Mucosa of rectum (tissue), 2 donors: ENCODE data around the gene MTMR1.

Experiments used
- H3K27ac ChIP-seq, 2 donors: one replicate each; pipeline ENCODE4 v1.7.0; 2013; ENCODE audit warnings: inconsistent platforms in 2 of 2, low read depth in 2 of 2, low read length in 2 of 2
- H3K27me3 ChIP-seq, 2 donors: one replicate each; pipeline ENCODE4 v1.7.0; 2013; ENCODE audit warnings: low read length in 2 of 2; ENCODE audit not compliant: control insufficient read depth in 2 of 2, insufficient read depth in 2 of 2
- H3K36me3 ChIP-seq, 2 donors: one replicate each; pipeline ENCODE4 v1.7.0; 2013; ENCODE audit warnings: low read length in 2 of 2; ENCODE audit not compliant: control insufficient read depth in 2 of 2, insufficient read depth in 2 of 2
- H3K4me1 ChIP-seq, 2 donors: one replicate each; pipeline ENCODE4 v1.7.0; 2013; ENCODE audit warnings: low read length in 2 of 2, mild to moderate bottlenecking in 1 of 2; ENCODE audit not compliant: control insufficient read depth in 2 of 2, insufficient read depth in 2 of 2
- H3K4me3 ChIP-seq, 2 donors: one replicate each; pipeline ENCODE4 v1.7.0; 2013; ENCODE audit warnings: low read length in 2 of 2
- H3K9ac ChIP-seq, 2 donors: one replicate each; pipeline ENCODE4 v1.7.0; 2013; ENCODE audit warnings: low read length in 2 of 2, low read depth in 1 of 2, mild to moderate bottlenecking in 1 of 2
- H3K9me3 ChIP-seq, 2 donors: one replicate each; pipeline ENCODE4 v1.7.0; 2013; ENCODE audit warnings: low read length in 2 of 2; ENCODE audit not compliant: control insufficient read depth in 2 of 2
- donor health status: healthy.
- donor health status: Normal muscosa, but diverticular disease.

MTMR1 gene

GRCh38 chrX:150759568-150760416 is 66.6 kb downstream of the MTMR1 start:
- Histone ChIP-seq H3K36me3 (peaks cover 0 to 10% of the 10 kb centered on the region in 2 donors), H3K9me3 (no peaks in the 10 kb centered on the region), H3K4me1 (no peaks in the 10 kb centered on the region)

GRCh38 chrX:150761176-150761818 is 68.1 kb downstream of the MTMR1 start:
- Histone ChIP-seq H3K4me1 (no peaks in the 10 kb centered on the region), H3K4me3 (no peak overlapping the region), H3K9ac (no peak overlapping the region), H3K27me3 (no peaks in the 10 kb centered on the region), H3K36me3 (peaks cover 0 to 10% of the 10 kb centered on the region in 2 donors), H3K27ac (no peak overlapping the region), H3K9me3 (no peaks in the 10 kb centered on the region)

More at GRCh38 chrX:150759568-150760416, 66.6 kb downstream of the MTMR1 start:
- no peak overlapping the region for H3K27ac ChIP-seq
- no peak overlapping the region for H3K4me3 ChIP-seq
- H3K27me3 ChIP-seq: no peaks in the 10 kb centered on the region
- no peak overlapping the region for H3K9ac ChIP-seq

DNA sequence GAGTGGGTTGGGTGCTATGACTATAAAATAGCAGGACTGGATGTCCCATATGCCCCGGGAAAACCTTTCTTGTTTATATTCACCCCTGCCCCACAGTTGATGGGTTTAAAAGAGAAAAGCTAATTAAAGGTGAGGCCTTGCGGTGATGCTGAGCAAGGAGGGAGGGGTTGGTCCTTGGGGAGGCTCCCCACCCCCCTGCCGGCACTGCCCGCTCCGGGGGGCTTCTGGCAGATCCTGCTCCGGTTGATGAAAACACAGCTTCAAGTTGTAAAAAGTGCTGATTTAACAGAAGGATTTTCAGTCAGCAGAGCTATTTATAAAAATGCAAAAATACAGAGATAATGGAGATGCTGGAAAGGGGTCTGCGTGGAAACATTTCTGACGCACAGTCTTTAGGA is 68.6 kb downstream of the MTMR1 start:
- H3K4me3 ChIP-seq: no peak overlapping the region
- H3K9ac ChIP-seq: no peak overlapping the region
- no peaks in the 10 kb centered on the region for H3K9me3 ChIP-seq
- peaks cover 0 to 10% of the 10 kb centered on the region in 2 donors for H3K36me3 ChIP-seq
- H3K27me3 ChIP-seq: no peaks in the 10 kb centered on the region
- H3K4me1 ChIP-seq: no peaks in the 10 kb centered on the region
- H3K27ac ChIP-seq: no peak overlapping the region

GRCh38 chrX:150762258-150763165 is 69.3 kb downstream of the MTMR1 start:
- Histone ChIP-seq H3K4me3 (no peak overlapping the region), H3K36me3 (peaks cover 0 to 5% of the 10 kb centered on the region in 2 donors), H3K27me3 (no peaks in the 10 kb centered on the region), H3K9ac (no peak overlapping the region), H3K9me3 (no peaks in the 10 kb centered on the region), H3K27ac (no peak overlapping the region), H3K4me1 (no peaks in the 10 kb centered on the region)

GRCh38 chrX:150763303-150763797 is 70.2 kb downstream of the MTMR1 start:
- no peaks in the 10 kb centered on the region for H3K4me1 ChIP-seq
- no peak overlapping the region for H3K4me3 ChIP-seq
- H3K9me3 ChIP-seq: no peaks in the 10 kb centered on the region
- no peaks in the 10 kb centered on the region for H3K36me3 ChIP-seq
- no peak overlapping the region for H3K9ac ChIP-seq
- no peak overlapping the region for H3K27ac ChIP-seq
- no peaks in the 10 kb centered on the region for H3K27me3 ChIP-seq

GRCh38 chrX:150763810-150764209 is 70.6 kb downstream of the MTMR1 start:
- H3K9ac ChIP-seq: no peak overlapping the region
- H3K4me3 ChIP-seq: no peak overlapping the region
- H3K4me1 ChIP-seq: no peaks in the 10 kb centered on the region
- no peaks in the 10 kb centered on the region for H3K36me3 ChIP-seq
- H3K27me3 ChIP-seq: no peaks in the 10 kb centered on the region
- H3K27ac ChIP-seq: no peak overlapping the region
- H3K9me3 ChIP-seq: no peaks in the 10 kb centered on the region

DNA sequence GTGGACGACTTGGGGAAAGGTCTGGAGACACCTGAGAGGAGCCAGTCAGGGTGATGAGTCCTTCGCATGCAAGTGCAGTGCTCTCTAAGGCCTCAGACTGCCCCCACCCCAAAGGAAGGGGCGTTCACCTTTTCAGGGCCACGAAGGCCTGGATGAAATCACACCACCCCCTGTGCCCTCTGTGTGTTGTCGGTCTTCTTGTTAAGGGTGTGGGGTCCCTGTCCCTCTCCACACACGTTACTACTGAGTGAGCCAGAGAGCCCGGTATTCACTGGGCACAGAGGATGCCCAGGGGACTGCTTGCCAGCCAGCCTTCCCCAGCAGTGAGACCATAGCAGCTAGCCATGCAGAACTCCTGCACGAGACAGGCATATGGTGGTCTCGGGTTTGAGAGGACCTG is 72.0 kb downstream of the MTMR1 start:
- H3K9me3 ChIP-seq: no peaks in the 10 kb centered on the region
- H3K4me1 ChIP-seq: no peaks in the 10 kb centered on the region
- H3K9ac ChIP-seq: no peak overlapping the region
- no peaks in the 10 kb centered on the region for H3K27me3 ChIP-seq
- no peak overlapping the region for H3K4me3 ChIP-seq
- H3K27ac ChIP-seq: no peak overlapping the region
- no peaks in the 10 kb centered on the region for H3K36me3 ChIP-seq

- H3K4me3 ChIP-seq: no peak overlapping the region
- no peaks in the 10 kb centered on the region for H3K4me1 ChIP-seq
- H3K27ac ChIP-seq: no peak overlapping the region
- no peaks in the 10 kb centered on the region for H3K27me3 ChIP-seq
- H3K9me3 ChIP-seq: no peaks in the 10 kb centered on the region
- H3K36me3 ChIP-seq: no peaks in the 10 kb centered on the region
- no peak overlapping the region for H3K9ac ChIP-seq
Observed at GRCh38 chrX:150765782-150766350, 72.7 kb downstream of the MTMR1 start.

- Histone ChIP-seq H3K9ac (no peak overlapping the region), H3K36me3 (no peaks in the 10 kb centered on the region), H3K4me1 (no peaks in the 10 kb centered on the region), H3K27me3 (no peaks in the 10 kb centered on the region), H3K9me3 (no peaks in the 10 kb centered on the region), H3K27ac (no peak overlapping the region), H3K4me3 (no peak overlapping the region)
Observed at GRCh38 chrX:150766351-150767044, 73.3 kb downstream of the MTMR1 start.
